Tibial nerve (tissue), 4 donors: Measurements from ENCODE around the gene SLC12A8.
"Not testable (repeated sequence)": the region's sequence is repeated elsewhere in the genome, so short reads cannot be mapped to it uniquely, and the experiment has no call there.

Experiments
- CTCF ChIP-seq, 5 experiments: fragments of 200-600 bp in 3 of 5; fragments of 450-650 bp in 2 of 5; sonication (generic) in 3 of 5; IDR thresholded peaks; one replicate each; pipeline ENCODE4 v1.5.1; 2016 to 2019; ENCODE audit warnings: antibody characterized with exemption in 5 of 5, mild to moderate bottlenecking in 3 of 5, moderate library complexity in 2 of 5
- EP300 ChIP-seq, 2 donors: sonication (generic); formaldehyde crosslinking; IDR thresholded peaks; one replicate each; pipeline ENCODE4 v1.6.1; 2017; ENCODE audit warnings: antibody characterized with exemption in 2 of 2, mild to moderate bottlenecking in 1 of 2
- POLR2A ChIP-seq, 2 donors: fragments of 450-650 bp; IDR thresholded peaks; one replicate each; pipeline ENCODE4 v1.6.1; 2017; ENCODE audit warnings: antibody characterized with exemption in 2 of 2, mild to moderate bottlenecking in 2 of 2, moderate library complexity in 2 of 2

GRCh38 chr3:125082339-125082738, 130.2 kb downstream of the SLC12A8 start:
- not testable (repeated sequence) for TF ChIP-seq CTCF, POLR2A, EP300 (IDR thresholded peaks at IDR 0.05)
